HUES64 (cell line): ENCODE measurements around the gene COA7.
"Not testable (repeated sequence)": the region's sequence is repeated elsewhere in the genome, so short reads cannot be mapped to it uniquely, and the experiment has no call there.

Source experiments
- H3K27ac ChIP-seq: 2 replicates; pipeline ENCODE4 v1.7.0; 2013; ENCODE audit warnings: low read depth, low read length, inconsistent platforms
- H3K27me3 ChIP-seq: 2 replicates; pipeline ENCODE4 v1.6.1; 2013; ENCODE audit warnings: mild to moderate bottlenecking, low read length; ENCODE audit not compliant: insufficient read depth
- H3K36me3 ChIP-seq: 2 replicates; pipeline ENCODE4 v1.6.1; 2013; ENCODE audit warnings: mild to moderate bottlenecking, low read length; ENCODE audit not compliant: insufficient read depth
- H3K4me1 ChIP-seq: 2 replicates; pipeline ENCODE4 v1.6.1; 2013; ENCODE audit warnings: mild to moderate bottlenecking, low read length, moderate library complexity; ENCODE audit not compliant: insufficient read depth
- H3K4me3 ChIP-seq: 2 replicates; pipeline ENCODE4 v1.5.1; 2013; ENCODE audit warnings: mild to moderate bottlenecking, low read length, moderate library complexity
- H3K9ac ChIP-seq: 2 replicates; pipeline ENCODE4 v1.6.1; 2013; ENCODE audit warnings: mild to moderate bottlenecking, low read depth, low read length
- H3K9me3 ChIP-seq: 2 replicates; pipeline ENCODE4 v1.6.1; 2013; ENCODE audit warnings: low read depth, low read length; ENCODE audit not compliant: insufficient read depth
- WGBS: fragments of 150-250, 120-280 bp; methylation state at CpG from one replicate; pipeline ENCODE4 v1.1.7; 2013; ENCODE audit warnings: missing lambda C conversion rate; 5-methylcytosine and 5-hydroxymethylcytosine counted together

COA7 gene

DNA sequence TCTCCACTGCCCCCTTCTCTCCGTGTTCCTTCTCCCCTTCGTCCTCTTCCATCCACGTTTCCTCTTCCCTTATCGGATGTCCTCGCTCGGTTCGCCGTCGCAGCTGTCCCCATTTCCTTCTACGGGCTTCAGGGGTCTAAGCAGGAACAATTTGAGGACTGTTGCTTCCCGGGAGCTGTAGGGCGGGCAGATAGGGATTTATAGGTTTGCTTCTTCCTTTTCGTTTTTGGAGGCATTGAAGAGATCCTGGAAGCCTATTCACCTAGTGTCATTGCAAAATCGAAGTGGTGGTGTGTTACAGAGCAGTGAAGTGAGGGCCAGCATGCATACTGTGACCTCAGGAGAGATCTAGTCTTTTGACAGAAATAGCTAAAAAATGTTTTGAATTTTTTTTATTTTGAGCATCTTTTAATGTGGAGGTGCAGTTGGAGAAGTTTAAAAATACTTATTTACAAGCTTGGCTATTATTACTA is 29.0 kb upstream of the COA7 start:
- Histone ChIP-seq H3K9me3 (no peaks in the 10 kb centered on the region), H3K27me3 (no peaks in the 10 kb centered on the region), H3K4me3 (peak overlapping the region; percentile 93), H3K4me1 (peaks cover 4% of the 10 kb centered on the region), H3K9ac (peak overlapping the region; percentile 90), H3K36me3 (peaks cover 5% of the 10 kb centered on the region), H3K27ac (no peak overlapping the region)
- WGBS, result 2% methylated on average over 14 of the region's 14 CpGs

DNA sequence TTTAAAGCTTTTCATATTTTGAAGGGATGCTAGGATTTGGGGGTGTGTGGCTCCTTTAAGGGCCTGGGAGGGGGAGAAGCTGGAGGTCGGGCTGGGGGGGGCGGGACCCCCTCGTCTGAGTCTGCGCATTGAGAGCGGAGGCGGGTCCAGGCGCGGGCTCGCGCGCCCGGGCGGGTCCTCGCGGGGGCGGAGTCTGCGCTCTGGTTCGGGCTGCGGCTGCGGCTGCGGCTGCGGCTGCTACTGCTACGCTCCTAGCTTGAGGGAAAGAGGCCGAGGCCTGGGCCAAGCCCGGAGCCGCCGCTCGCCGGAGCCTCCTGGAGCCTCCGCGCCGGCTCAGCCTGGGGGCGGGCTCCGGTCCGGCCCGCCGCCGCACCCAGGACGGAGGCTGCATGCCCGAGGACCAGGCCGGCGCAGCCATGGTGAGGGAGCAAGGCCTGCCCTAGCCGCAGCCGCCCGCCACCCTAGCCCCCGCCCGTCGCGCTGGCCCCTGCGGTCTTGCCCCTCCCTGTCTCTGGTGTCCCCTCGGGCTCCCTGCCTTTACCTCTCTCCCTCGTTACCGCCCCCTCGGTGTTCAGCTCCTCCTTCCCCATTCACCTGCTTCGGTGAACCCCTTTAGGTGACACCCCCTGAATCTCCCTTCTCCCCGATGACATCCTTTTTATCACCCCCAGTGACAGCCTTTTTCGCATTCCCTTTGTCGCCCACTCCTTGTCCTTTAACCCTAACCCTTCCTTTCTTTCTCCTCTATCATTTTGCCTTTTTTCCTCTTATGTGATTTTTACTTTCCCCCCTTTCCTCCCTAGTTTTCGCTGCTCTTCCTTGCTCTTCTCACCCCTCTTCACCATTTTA is 28.3 kb upstream of the COA7 start, which contains the start of gene ZYG11B:
TSS of gene ZYG11B (plus strand) at position 189 of the 849 bp plus-strand sequence. CDS start at position 390, 201 bp downstream.
- H3K9ac ChIP-seq, result peak within 1 kb of the TSS; percentile 90
- under 1% methylated on average over 58 of the region's 59 CpGs for WGBS
- H3K36me3 ChIP-seq, result no peaks in the 10 kb centered on the region
- H3K9me3 ChIP-seq, result no peaks in the 10 kb centered on the region
- H3K27me3 ChIP-seq, result no peaks in the 10 kb centered on the region
- peaks cover 4% of the 10 kb centered on the region for H3K4me1 ChIP-seq
- peak within 1 kb of the TSS; percentile 93 for H3K4me3 ChIP-seq
- peak within 1 kb of the TSS; percentile 66; the same call in 1 of the 2 replicates for H3K27ac ChIP-seq

- Histone ChIP-seq H3K36me3 (no peaks in the 10 kb centered on the region), H3K9me3 (no peaks in the 10 kb centered on the region), H3K27ac (no peak overlapping the region), H3K4me1 (peaks cover 4% of the 10 kb centered on the region), H3K9ac (no peak overlapping the region), H3K4me3 (peak overlapping the region; percentile 93), H3K27me3 (no peaks in the 10 kb centered on the region)
- WGBS, result 50% methylated on average over 6 of the region's 6 CpGs
Observed at GRCh38 chr1:52725903-52726264, 27.7 kb upstream of the COA7 start.

DNA sequence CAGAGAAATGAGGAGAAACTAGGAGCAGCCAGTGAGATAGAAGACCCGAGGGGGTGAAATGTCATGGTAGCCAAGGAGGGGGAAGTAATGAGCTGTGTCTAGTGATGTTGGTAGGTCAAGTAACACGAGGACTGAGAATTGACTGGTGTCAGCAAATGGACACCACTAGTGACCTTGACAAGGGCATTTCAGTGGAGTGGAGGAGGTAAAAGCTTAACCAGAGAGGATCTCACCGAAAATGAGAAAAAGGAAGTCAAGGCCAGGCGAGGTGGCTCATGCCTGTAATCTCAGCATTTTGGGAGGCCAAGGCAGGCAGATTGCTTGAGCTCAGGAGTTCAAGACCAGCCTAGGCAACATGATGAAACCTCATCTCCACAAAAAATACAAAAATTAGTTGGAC is 25.1 kb upstream of the COA7 start:
- H3K27ac ChIP-seq, result no peak overlapping the region
- H3K4me1 ChIP-seq, result no peaks in the 10 kb centered on the region; the same call in 1 of the 2 replicates
- no peaks in the 10 kb centered on the region for H3K36me3 ChIP-seq
- whole genome bisulfite sequencing, result 86% methylated on average over 4 of the region's 4 CpGs
- H3K27me3 ChIP-seq, result no peaks in the 10 kb centered on the region
- H3K9ac ChIP-seq, result no peak overlapping the region
- H3K4me3 ChIP-seq, result no peak overlapping the region
- H3K9me3 ChIP-seq, result no peaks in the 10 kb centered on the region

GRCh38 chr1:52715296-52715695 is 17.1 kb upstream of the COA7 start:
- H3K9me3 ChIP-seq, H3K9ac ChIP-seq, H3K4me3 ChIP-seq, H3K27ac ChIP-seq, H3K36me3 ChIP-seq, H3K27me3 ChIP-seq, H3K4me1 ChIP-seq: not testable (repeated sequence)
- WGBS, result 95% methylated on average over 6 of the region's 6 CpGs

GRCh38 chr1:52713590-52713989 is 15.4 kb upstream of the COA7 start:
- WGBS, result 89% methylated on average over 3 of the region's 4 CpGs
- H3K36me3 ChIP-seq, result no peaks in the 10 kb centered on the region
- no peak overlapping the region for H3K9ac ChIP-seq
- no peak overlapping the region for H3K27ac ChIP-seq
- no peaks in the 10 kb centered on the region for H3K4me1 ChIP-seq
- H3K27me3 ChIP-seq, result no peaks in the 10 kb centered on the region
- no peak overlapping the region for H3K4me3 ChIP-seq
- no peaks in the 10 kb centered on the region for H3K9me3 ChIP-seq

- Histone ChIP-seq H3K9ac (no peak overlapping the region), H3K4me3 (no peak overlapping the region), H3K36me3 (no peaks in the 10 kb centered on the region), H3K27me3 (no peaks in the 10 kb centered on the region), H3K27ac (no peak overlapping the region), H3K4me1 (no peaks in the 10 kb centered on the region), H3K9me3 (no peaks in the 10 kb centered on the region)
- WGBS, result 88% methylated on average over 6 of the region's 6 CpGs
Observed at GRCh38 chr1:52709016-52709415, 10.9 kb upstream of the COA7 start.

GRCh38 chr1:52707927-52708655 is 9.9 kb upstream of the COA7 start:
- Histone ChIP-seq H3K27ac (no peak overlapping the region), H3K27me3 (no peaks in the 10 kb centered on the region), H3K4me3 (no peak overlapping the region), H3K9ac (no peak overlapping the region), H3K36me3 (no peaks in the 10 kb centered on the region), H3K4me1 (no peaks in the 10 kb centered on the region), H3K9me3 (no peaks in the 10 kb centered on the region)
- WGBS, result 96% methylated on average over 5 of the region's 5 CpGs

GRCh38 chr1:52706941-52707926 is 9.1 kb upstream of the COA7 start:
- 94% methylated on average over 17 of the region's 18 CpGs for WGBS
- H3K27me3 ChIP-seq, result no peaks in the 10 kb centered on the region

GRCh38 chr1:52706136-52706670 is 8.1 kb upstream of the COA7 start:
- no peaks in the 10 kb centered on the region for H3K27me3 ChIP-seq
- WGBS, result 85% methylated on average over 4 of the region's 6 CpGs

More at GRCh38 chr1:52706941-52707926, 9.1 kb upstream of the COA7 start:
- Histone ChIP-seq H3K27ac (no peak overlapping the region), H3K9me3 (no peaks in the 10 kb centered on the region), H3K4me3 (no peak overlapping the region), H3K4me1 (no peaks in the 10 kb centered on the region; the same call in 1 of the 2 replicates), H3K36me3 (no peaks in the 10 kb centered on the region), H3K9ac (no peak overlapping the region)

More at GRCh38 chr1:52706136-52706670, 8.1 kb upstream of the COA7 start:
- Histone ChIP-seq H3K27ac (no peak overlapping the region), H3K4me3 (no peak overlapping the region), H3K9ac (no peak overlapping the region), H3K36me3 (no peaks in the 10 kb centered on the region), H3K4me1 (no peaks in the 10 kb centered on the region; the same call in 1 of the 2 replicates), H3K9me3 (no peaks in the 10 kb centered on the region)
